HG03103 (cell line): ENCODE measurements around the gene PRIMA1.

Source experiments
- ATAC-seq: cut with Tn5 transposase; IDR thresholded peaks from one replicate; pipeline ENCODE4 v1.9.1; 2021; ENCODE audit warnings: low read depth; ENCODE audit not compliant: unreplicated experiment

The PRIMA1 gene

GRCh38 chr14:93688239-93688666, 100.0 kb downstream of the PRIMA1 start:
- no peak for ATAC-seq

- no peak for ATAC-seq
These were observed 102.0 kb downstream of the PRIMA1 start for GRCh38 chr14:93686268-93686667.

GRCh38 chr14:93685121-93685895, 103.0 kb downstream of the PRIMA1 start:
- ATAC-seq = no peak

GRCh38 chr14:93683226-93683625, 105.1 kb downstream of the PRIMA1 start:
- ATAC-seq = no peak

- ATAC-seq = no peak
These were observed 105.8 kb downstream of the PRIMA1 start for GRCh38 chr14:93682459-93682858.

GRCh38 chr14:93676416-93676958, 111.8 kb downstream of the PRIMA1 start:
- ATAC-seq = no peak

GRCh38 chr14:93675651-93676050, 112.6 kb downstream of the PRIMA1 start:
- ATAC-seq = no peak

GRCh38 chr14:93674343-93674742, 113.9 kb downstream of the PRIMA1 start:
- no peak for ATAC-seq

GRCh38 chr14:93669632-93670031, 118.7 kb downstream of the PRIMA1 start:
- no peak for ATAC-seq
